ENCODE results near the gene OPA3.
A peak's percentile ranks its signal among the peaks of the same experiment; 100 is the strongest.

OPA3 gene

DNA sequence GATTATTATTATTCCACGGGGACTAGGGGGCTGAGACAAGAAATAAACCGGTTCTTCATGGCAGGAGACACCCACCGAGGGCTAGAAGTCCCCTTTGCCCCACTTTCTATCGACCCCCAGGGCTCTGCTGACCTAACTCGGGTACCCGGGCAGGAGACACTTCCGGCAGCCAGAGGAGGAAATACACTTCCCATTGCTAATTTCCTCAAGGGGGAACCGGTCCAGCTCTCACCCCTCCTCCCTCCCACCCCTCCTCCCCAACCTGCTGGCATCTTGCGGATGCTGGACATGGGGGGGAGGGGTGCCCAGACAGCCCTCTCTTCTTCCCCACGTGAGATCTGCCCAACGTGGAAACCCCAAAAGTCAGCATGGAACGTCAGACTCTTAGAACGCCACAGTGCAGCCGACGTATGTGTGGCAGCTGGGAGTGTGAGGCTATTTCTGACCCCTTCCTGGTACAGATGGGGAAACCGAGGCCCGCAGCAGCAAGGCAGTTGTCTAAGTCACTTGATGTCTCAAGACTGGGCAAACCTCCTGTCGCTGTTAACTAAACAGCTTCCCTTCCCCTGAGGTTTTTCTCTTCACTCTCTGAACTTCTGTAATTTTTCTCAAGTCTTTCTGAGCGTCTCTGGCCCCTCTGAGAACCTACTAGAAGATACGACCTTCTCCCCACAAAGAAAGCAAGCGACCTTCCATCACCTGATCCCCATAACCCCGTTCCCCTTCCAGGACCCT, 13.8 kb upstream of the OPA3 start:
- no peak for DNase-seq (ENCODE audit: low read depth in 2 of 2, low spot score in 1 of 2)

GRCh38 chr19:45597425-45598111, 13.0 kb upstream of the OPA3 start:
- DNase-seq (ENCODE audit: low read depth in 2 of 2, low spot score in 1 of 2) = no peak

GRCh38 chr19:45595814-45596213, 11.2 kb upstream of the OPA3 start:
- no peak for DNase-seq (ENCODE audit: low read depth in 2 of 2, low spot score in 1 of 2)

DNA sequence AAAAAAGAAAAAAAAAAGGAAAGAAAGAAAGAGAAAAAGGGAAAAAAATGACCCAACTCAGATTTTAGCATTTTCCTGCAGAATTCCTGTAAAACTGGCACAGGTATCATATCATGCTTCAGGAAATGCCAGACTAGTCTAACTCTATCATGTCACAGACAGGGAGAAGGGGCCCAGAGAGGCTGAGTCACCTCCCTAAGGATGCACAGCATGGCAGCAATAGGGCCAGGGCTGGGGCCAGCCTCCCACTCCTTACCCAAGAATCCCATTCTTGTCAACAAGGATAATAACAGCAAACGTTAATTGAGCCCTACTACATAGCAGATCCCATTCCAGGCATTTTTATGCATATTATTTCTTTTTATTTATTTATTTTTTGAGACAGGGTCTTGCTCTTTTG, 8.9 kb upstream of the OPA3 start:
- no peak for DNase-seq (ENCODE audit: low read depth in 2 of 2, low spot score in 1 of 2)

GRCh38 chr19:45592366-45592765, 7.8 kb upstream of the OPA3 start:
- DNase-seq (ENCODE audit: low read depth in 2 of 2, low spot score in 1 of 2) = no peak

GRCh38 chr19:45591638-45592005, 7.0 kb upstream of the OPA3 start:
- no peak for DNase-seq (ENCODE audit: low read depth in 2 of 2, low spot score in 1 of 2)

- no peak for DNase-seq (ENCODE audit: low read depth in 2 of 2, low spot score in 1 of 2)
These were observed 6.5 kb upstream of the OPA3 start for GRCh38 chr19:45591004-45591637.

- no peak for DNase-seq (ENCODE audit: low read depth in 2 of 2, low spot score in 1 of 2)
These were observed 5.8 kb upstream of the OPA3 start for GRCh38 chr19:45590300-45591003.

DNA sequence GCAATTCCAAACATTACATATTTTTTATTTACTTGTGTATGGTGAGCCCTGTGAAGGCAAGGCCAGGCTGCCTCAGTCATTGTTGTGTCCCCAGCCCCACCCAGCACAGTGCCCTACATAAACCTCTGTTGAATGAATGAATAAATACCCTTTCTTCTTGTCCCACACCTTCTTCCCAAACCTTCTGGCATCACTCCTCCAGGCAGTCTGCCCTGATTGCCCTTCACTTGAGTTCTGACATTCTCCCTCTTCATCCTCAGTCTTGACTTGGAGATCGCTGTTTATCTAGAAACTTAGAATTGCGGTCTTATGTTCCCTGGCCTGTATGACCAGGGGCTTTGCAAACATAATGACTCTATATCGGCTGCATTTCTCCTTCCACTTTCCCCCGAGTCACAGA, 5.2 kb upstream of the OPA3 start:
- DNase-seq (ENCODE audit: low read depth in 2 of 2, low spot score in 1 of 2) = no peak

DNA sequence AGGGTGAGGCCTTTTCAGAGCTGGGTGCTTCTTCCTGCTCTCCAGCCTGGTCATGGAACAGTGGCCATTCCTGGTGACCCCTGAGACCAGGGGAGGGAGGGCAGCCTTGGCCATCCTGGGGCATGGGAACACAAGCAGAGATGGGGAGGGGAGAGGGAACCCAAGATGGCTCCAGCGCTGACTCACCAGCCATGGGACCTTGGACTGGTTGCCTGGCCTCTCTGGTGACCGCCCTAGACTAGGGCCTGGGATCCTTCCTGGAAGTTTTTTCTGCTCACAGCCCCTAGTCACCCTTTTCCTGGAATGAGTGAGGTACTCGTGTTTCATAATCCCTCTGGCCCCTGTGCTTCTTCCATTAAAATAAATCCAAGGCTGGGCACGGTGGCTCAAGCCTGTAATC, 3.3 kb upstream of the OPA3 start:
- DNase-seq (ENCODE audit: low read depth in 2 of 2, low spot score in 1 of 2) = no peak

- DNase-seq (ENCODE audit: low read depth in 2 of 2, low spot score in 1 of 2) = no peak
These were observed 566 bp upstream of the OPA3 start for GRCh38 chr19:45585158-45585577.

DNA sequence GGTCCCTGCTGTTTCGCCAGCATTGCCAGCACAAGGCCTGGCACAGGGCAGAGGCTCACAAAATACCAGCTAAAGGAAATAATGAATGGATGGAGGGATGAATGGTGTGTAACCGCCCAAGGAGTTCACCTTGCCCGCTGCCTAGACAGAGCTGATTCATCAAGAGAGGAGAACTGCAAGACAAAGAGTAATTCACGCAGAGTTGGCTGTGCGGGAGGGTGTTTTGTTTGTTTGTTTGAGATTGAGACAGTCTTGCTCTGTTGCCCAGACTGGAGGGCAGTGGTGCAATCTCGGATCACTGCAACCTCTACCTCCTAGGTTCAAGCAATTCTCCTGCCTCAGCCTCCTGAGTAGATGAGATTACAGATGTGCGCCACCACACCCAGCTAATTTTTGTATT, 3.0 kb downstream of the OPA3 start:
- DNase-seq (ENCODE audit: low read depth in 2 of 2, low spot score in 1 of 2) = no peak

DNA sequence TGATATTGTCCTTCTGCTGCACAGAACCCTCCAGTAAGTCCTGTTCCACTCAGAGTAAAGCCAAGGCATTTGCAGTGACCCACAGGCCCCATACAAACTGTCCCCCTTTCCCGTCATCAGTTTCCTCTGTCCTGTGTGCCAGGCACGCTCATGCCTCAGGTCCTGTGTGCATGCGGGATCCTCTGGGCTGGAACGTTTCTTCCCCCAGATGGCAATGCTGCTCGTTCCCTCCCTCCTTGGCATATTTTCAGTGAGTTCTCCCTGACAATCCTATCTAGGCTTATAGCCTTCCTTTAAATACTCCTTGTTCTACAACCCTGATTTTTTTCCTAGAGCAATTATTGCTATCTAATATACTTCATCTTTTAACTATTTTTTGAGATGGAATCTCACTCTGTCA, 5.7 kb downstream of the OPA3 start:
- DNase-seq (ENCODE audit: low read depth in 2 of 2, low spot score in 1 of 2) = no peak

DNA sequence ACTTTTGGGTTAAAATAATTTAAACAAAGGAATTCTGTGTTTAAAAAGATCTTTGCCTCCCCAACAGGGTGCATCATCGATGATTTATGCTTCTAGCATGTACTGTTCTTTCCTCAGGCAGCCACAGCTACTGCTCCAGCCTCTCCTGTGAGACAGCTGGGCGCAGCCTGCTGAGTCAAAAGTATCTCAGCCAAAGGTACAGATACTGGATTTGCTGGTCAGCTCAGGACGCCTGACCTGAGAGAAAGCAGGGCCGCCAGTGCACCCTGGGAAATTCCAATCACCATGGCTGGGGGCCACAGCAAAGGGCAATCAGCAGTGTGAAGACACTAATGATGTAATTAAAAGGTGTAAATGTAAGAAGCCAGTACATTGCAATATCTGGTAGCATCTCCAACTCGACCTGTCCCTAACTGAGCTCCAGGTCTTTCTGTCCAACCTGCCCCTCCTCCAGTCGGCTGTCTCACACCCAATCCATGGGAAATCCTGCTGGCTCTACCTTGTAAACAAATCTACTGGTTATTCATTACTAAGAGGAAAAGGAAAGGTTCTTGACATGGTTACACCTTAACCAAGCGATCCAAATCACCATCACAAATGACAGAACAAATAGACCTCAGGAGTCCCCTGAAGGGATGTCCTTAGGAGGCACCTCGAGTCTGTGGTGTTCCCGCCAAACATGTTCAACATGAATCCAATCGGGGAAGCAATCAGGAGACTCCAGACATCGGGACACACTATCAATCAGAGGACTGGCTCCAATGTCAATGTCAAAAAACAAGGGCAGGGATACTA, 7.3 kb downstream of the OPA3 start:
- DNase-seq (ENCODE audit: low read depth in 2 of 2, low spot score in 1 of 2) = no peak

DNA sequence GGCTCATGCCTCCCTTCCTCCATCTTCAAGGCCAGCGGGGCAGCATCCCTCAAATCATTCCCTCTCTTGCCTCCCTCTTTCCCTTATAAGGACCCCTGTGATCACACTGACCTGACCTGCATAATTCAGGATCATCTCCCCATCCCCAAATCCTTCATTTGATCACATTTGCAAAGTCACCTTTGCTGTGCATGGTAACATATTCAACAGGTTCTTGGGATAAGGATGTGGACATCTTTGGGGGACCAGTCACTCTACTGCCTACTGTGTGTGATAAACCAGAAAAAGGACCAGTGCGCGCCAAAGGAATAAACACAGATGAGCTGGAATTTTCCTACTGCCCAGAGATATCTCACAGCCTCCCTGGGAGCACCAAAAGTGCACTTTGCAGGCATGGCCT, 7.9 kb downstream of the OPA3 start:
- no peak for DNase-seq (ENCODE audit: low read depth in 2 of 2, low spot score in 1 of 2)

- DNase-seq (ENCODE audit: low read depth in 2 of 2, low spot score in 1 of 2) = no peak
These were observed 9.4 kb downstream of the OPA3 start for GRCh38 chr19:45575216-45575615.

- no peak for DNase-seq (ENCODE audit: low read depth in 2 of 2, low spot score in 1 of 2)
These were observed 10.1 kb downstream of the OPA3 start for GRCh38 chr19:45574526-45574925.

DNA sequence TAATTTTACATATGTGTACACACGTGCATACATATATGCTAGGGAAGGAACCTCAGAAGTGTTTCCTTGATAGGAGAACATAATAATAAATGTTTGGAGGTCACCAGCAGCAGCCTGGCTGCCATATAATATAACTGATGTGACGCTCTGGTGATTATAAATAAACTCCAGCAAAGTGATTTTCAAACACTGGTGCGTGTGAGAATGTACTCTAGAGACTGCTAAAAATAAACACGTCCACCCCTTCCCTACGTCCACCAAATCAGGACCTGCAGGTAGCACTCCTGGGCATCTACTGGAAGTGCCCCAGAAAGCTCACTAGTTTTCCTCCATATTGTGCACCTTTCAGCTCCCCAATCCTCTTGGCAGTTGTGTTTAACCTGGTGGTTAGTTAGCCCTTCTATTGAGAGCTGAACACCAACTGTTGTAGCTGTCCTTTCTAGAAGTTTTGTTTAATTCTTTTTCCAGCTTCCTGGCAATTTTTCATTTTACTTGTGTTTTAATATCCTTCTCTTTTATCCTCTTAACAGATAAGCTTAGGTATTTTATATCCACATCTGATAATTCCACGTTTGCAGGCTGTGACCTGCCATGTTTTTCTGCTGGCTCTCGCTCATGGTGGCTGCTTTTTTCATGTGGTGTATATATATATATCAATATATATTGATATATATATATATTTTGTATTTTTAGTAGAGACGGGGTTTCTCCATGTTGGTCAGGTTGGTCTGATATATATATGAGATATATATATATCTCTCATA, 13.0 kb downstream of the OPA3 start:
- DNase-seq (ENCODE audit: low read depth in 2 of 2, low spot score in 1 of 2) = no peak

DNA sequence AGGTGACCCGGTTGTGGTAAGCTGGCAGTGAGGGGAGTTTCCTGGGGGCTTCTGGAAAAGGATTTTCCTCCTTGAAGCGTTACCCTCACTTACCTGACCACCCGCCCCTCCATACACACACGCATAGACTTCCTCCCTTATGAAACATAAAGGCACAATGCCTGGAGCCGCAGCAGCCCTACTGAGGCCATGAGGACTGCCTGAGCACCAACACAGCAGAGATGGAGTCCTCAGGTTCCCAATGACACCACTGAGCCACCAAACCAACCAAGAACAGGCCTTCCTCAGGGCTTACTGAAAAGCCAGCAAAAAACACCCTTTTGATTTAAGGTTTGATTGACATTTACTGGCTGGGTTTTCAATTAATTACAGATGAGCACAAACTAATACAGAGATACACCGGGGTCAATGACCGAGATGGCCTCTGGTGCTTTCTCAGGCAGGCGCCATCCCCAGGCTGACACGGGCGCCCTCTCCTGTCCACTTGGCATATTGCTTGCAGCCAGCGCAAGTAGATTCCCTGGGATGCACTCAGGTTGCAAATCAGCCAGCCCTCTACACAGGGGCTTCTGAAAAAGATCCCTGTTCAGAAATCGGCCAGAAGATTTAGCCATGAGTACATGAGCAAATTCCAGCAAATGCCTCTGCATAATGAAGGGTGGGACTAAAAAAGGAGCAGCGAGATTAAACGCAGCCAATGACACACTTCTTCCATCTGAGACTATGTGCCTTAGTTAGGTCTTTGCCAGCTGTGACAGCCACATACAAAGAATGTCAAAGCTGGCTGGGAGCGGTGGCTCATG, 14.8 kb downstream of the OPA3 start:
- peak in 1 of 2 donors; percentile 9 for DNase-seq (ENCODE audit: low read depth in 2 of 2, low spot score in 1 of 2)

DNA sequence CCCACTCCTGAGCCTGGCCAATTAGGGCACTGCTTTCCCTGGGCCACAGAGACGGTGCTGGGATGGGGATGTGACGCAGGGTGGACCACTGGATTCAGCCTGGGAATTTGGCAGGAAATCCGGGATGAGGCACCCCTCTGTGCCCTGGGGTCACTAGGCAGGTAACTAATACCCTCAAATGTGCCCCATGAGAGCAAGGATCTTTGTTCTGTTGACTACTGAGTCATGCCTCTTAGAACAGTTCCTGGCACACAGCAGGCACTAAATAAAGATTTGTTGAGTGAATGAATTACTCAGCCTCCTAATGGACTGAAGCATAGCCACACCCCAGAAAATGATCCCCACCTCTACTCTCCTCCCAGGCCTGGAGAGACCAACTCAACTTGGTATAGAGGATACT, 15.9 kb downstream of the OPA3 start:
- DNase-seq (ENCODE audit: low read depth in 2 of 2, low spot score in 1 of 2) = no peak
